Activated CD4-positive, alpha-beta T cell treated with anti-CD3 and anti-CD28 coated beads, Interleukin-2, amount 50 U/mL, for 24 hours (primary cell): ENCODE results near the gene ZNF746.
"Not testable (repeated sequence)": the region's sequence is repeated elsewhere in the genome, so short reads cannot be mapped to it uniquely, and the experiment has no call there.

Source experiments
- DNase-seq, 2 donors: peaks; one replicate each; pipeline ENCODE4 v3.0.0-alpha.2; 2020; ENCODE audit warnings: low read depth in 1 of 2, low spot score in 1 of 2

Gene ZNF746

GRCh38 chr7:149459540-149460452 lies 37.8 kb downstream of the ZNF746 start:
- DNase-seq = no peak

GRCh38 chr7:149459201-149459539 lies 38.4 kb downstream of the ZNF746 start:
- DNase-seq = no peak

GRCh38 chr7:149458235-149458634 lies 39.4 kb downstream of the ZNF746 start:
- no peak for DNase-seq

DNA sequence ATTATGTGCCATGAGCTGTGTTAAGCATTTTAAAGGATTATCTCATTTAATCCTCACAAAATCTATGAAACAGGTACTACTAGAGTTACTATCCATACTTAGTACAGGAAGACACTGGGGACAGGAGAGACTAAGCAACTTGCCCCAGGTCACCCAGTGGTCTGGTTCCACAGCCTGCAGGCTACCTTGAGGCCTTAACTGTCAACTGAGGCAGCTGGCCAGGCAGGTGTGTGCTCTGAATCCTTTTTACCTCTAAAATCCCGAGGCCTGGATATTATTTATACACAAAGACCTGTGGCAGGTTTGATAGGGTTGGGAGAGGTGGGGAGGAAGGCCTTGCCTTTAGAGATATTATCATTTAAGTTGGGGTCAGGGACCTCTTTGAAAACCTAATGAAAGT lies 39.8 kb downstream of the ZNF746 start:
- DNase-seq = no peak

- DNase-seq = no peak
These were observed 40.8 kb downstream of the ZNF746 start for GRCh38 chr7:149456506-149457421.

- DNase-seq = no peak
These were observed 42.2 kb downstream of the ZNF746 start for GRCh38 chr7:149455175-149455950.

GRCh38 chr7:149454750-149455149 lies 42.9 kb downstream of the ZNF746 start:
- no peak for DNase-seq

- DNase-seq = no peak
These were observed 43.6 kb downstream of the ZNF746 start for GRCh38 chr7:149454006-149454405.

DNA sequence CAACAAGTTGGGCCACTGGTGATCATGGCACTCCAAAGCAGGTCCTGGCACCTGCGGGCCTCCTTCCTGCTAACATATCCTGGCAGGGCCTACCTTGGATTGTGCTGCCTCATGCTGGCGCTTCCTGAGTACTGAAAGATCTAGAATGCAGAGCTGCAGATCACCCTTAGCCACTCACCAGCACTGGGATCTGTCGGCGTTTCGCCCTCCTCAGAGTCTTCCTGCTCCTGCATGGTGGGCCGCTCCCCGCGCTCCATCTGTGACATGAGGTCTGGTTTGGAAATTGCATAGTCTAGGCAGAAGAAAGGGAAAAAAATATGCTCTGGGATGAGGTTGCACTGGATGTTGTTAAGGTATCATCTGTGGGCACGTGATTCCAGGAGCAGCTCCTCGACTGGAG lies 46.8 kb downstream of the ZNF746 start:
- DNase-seq = no peak

GRCh38 chr7:149449897-149450296 lies 47.7 kb downstream of the ZNF746 start:
- DNase-seq = no peak

DNA sequence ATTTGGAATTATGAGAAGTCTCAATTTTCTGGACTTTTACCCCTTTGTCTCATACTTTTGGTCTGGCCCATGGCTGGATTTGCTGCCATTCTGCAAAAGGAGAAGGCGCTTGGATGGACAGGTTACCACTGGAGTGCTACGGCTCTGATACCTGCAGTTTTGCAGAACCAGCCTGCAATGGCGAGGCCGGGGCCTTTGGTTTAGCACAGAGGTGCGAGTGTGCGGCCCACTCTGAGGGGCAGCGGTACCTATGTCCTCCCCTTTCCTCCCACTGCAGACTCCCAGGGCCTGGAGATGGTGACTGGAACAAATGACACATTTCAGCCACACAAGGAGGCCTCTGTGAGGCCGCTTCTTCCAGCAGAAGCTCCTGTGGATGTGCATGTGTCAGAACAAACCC lies 48.6 kb downstream of the ZNF746 start:
- DNase-seq = no peak

DNA sequence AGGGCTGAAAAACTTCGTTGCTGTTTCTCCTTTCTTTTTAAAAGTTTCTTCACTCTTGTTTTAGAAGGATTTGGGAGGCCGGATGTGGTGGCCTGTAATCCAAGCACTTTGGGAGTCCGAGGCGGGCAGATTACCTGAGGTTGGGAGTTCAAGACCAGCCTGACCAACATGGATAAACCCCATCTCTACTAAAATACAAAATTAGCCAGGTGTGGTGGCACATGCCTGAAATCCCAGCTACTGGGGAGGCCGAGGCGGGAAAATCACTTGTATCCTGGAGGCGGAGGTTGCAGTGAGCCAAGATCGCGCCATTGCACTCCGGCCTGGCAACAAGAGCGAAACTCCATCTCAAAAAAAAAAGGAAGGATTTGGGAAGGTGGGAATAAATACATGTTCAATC lies 51.6 kb downstream of the ZNF746 start:
- DNase-seq = not testable (repeated sequence)

DNA sequence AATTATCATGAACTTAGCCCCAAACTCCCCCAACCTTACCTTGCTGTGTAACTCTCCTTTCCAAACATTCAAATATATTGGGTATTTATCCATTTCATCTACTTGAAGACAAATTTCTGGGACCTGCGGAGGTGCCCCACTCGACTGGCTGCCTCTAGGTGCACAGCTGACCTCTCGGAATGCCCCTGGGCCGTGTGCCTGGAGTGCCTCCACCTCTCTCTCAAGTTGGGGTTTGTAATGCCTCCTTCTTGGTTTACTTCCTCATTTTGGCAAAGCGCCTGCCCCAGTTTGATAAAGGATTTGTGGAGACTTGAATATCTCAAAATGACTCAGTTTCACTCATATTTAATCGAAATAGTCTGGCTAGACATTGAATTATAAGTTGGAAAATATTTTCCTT lies 53.3 kb downstream of the ZNF746 start:
- DNase-seq = no peak

DNA sequence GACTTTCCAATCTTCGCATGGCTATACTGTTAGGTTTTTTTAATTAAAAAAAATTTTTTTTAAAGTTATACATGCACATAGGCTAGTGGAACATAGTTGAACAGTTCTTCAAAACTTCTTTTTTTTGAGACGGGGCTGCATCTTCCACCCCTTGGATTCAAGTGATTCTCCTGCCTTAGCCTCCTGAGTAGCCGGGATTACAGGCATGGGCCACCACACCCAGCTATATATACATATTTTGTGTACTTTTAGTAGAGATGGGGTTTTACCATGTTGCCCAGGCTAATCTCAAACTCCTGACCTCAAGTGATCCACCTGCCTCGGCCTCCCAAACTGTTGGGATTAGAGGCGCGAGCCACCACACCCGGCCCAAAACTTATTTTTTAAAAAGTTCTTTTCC lies 54.1 kb downstream of the ZNF746 start:
- DNase-seq = no peak

DNA sequence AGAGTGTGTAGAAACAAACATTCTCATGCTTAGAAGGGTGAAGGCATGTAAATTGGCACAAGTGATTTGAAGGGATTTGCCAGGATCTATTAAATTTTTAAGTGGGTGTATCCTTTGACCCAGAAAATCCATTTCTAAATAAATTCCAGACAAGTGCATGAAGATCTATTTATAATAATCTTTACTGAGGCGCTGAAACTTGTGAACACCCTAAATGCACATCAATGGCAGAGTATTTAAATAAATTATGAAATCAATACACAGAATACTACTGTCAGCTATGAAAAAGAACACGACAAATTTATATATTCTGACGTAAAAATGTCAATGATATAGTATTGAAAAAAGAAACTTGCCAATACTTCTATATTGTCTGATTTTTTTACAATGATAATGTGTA lies 54.7 kb downstream of the ZNF746 start:
- no peak for DNase-seq

DNA sequence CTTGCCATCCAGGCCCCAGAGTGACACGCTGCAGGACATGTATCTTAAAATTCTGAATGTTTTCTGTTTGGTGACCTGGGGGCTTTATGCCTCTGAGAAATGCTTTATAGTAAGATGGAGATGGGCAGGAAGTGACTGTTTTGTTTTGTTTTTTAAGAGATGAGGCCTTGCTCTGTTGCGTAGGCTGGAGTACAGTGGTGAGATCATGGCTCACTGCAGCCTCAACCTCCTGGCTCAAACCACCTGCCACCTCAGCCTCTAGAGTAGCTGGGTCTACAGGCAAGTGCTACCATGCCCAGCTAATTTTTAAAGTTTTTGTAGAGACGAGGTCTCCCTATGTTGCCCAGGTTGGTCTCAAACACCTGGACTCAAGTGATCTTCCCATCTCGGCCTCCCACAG lies 57.4 kb downstream of the ZNF746 start:
- DNase-seq = no peak

DNA sequence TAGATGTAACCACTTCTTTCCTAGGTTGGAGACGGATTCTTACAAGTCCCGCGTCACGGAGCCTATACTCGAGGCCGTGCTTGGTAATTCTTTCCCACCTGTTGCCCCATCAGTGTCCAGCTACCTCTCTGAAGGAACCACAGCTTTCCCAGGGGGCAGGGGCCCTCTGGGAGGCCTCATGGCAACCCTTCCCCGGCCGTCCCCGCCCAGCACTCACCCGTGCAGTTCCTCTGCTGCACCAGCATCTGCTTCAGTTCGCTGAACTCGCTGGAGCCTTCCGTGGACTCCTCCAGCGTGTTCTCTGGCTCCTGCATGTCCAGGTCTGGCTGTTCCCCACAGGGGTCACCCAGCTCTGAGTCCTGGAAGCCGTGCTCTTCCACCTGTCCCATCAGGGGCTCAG lies 61.3 kb downstream of the ZNF746 start:
- no peak for DNase-seq

GRCh38 chr7:149433124-149433523 lies 64.5 kb downstream of the ZNF746 start:
- DNase-seq = no peak

GRCh38 chr7:149432121-149432691 lies 65.4 kb downstream of the ZNF746 start:
- no peak for DNase-seq

GRCh38 chr7:149431486-149432120 lies 66.0 kb downstream of the ZNF746 start:
- DNase-seq = no peak

DNA sequence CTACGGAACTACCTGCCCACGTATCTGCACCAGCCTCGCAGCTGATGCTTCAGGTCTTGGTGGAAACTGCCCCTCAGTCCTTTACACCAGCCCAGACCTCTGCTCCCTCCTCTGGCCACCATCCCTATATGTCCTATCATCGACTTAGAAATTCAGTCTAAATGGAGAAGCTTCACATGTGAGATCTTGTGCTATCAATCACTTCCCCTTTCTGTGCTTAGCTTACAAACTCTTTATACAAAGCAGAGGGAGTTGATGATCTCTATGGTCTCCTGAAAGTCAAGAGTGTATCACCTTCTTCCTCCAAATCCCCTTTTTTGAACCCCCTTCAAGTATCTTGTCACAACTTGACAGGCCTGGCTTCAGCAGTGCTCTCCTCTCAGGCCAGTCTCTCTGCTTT lies 67.4 kb downstream of the ZNF746 start:
- DNase-seq = no peak
